Left ventricle myocardium superior (tissue), 1 donor: Measurements from ENCODE around the gene ENDOU. TPM values are rescaled to one million over a fixed set of nuclear protein-coding genes. Genes with fewer than 3 reads are reported as not detected.
"Not testable (repeated sequence)": the region's sequence is repeated elsewhere in the genome, so short reads cannot be mapped to it uniquely, and the experiment has no call there.

ENCODE experiments used
- ATAC-seq: fragments of 200-7000 bp; cut with Tn5 transposase; one replicate; pipeline ENCODE4 v1.9.1; 2020; ENCODE audit warnings: mild to moderate bottlenecking, moderate library complexity
- DNase-seq: peaks from one replicate; pipeline ENCODE4 v3.0.0-alpha.2; 2020
- intact Hi-C: fragments of 100-400 bp; cut with micrococcal nuclease; formaldehyde crosslinking; loops from one replicate; pipeline ENCODE4 v1.11.0; 2022
- total RNA-seq: library from RNA; stranded (reverse); fragmentation: NEBNext Ultra II Directional; extraction: Animal tissue kit (Norgen Biotek cat#: 25700); gene quantifications from one replicate; pipeline ENCODE4 v1.2.1, GENCODE V29; 2021
- donor health status: DM: no; HTN: yes; CAD: no; lungs with severe emphysema.

Gene ENDOU
- total RNA-seq, 1 donor from 2014 or later: 0.30 TPM

- intact Hi-C loops: no loop called here
- DNase-seq (no peak), ATAC-seq (no peak)
These were observed 17.3 kb downstream of the ENDOU start for GRCh38 chr12:47707905-47708543.

GRCh38 chr12:47707355-47707754 lies 17.9 kb downstream of the ENDOU start:
- ATAC-seq: no peak
- DNase-seq: no peak
- intact Hi-C loops: no loop called here

- DNase-seq: peak; percentile 99
- intact Hi-C loops: no loop called here
- ATAC-seq: peak; percentile 98
These were observed 19.5 kb downstream of the ENDOU start, which contains the start of gene RPAP3 for GRCh38 chr12:47705566-47706425. Gene RPAP3, minus strand, starts transcription at chr12:47706030. Its CDS starts 3,190 bp downstream, at chr12:47702840.

- ATAC-seq (no peak), DNase-seq (no peak)
- intact Hi-C loops: no loop called here
These were observed 20.1 kb downstream of the ENDOU start for GRCh38 chr12:47705229-47705565.

GRCh38 chr12:47704719-47705118 lies 20.6 kb downstream of the ENDOU start:
- no peak for ATAC-seq
- no peak for DNase-seq
- intact Hi-C loops: no loop called here

GRCh38 chr12:47700263-47700662 lies 25.0 kb downstream of the ENDOU start:
- ATAC-seq (no peak), DNase-seq (no peak)
- intact Hi-C loops: no loop called here

- no peak for ATAC-seq
- no peak for DNase-seq
- intact Hi-C loops: no loop called here
These were observed 26.7 kb downstream of the ENDOU start for GRCh38 chr12:47698631-47699030.

GRCh38 chr12:47698055-47698454 lies 27.2 kb downstream of the ENDOU start:
- intact Hi-C loops: no loop called here
- DNase-seq (no peak), ATAC-seq (no peak)

GRCh38 chr12:47689215-47689614 lies 36.1 kb downstream of the ENDOU start:
- DNase-seq (no peak), ATAC-seq (no peak)
- intact Hi-C loops: loop anchor here (10.0 kb wide), 1 partner anchor 654 kb away; no protein-coding TSS in a partner anchor

GRCh38 chr12:47687636-47688035 lies 37.7 kb downstream of the ENDOU start:
- no peak for ATAC-seq
- intact Hi-C loops: loop anchor here (10.0 kb wide), 1 partner anchor 653 kb away; no protein-coding TSS in a partner anchor
- no peak for DNase-seq

- no peak for ATAC-seq
These were observed 38.5 kb downstream of the ENDOU start for GRCh38 chr12:47686645-47687240.

GRCh38 chr12:47679785-47680184 lies 45.5 kb downstream of the ENDOU start:
- no peak for DNase-seq
- intact Hi-C loops: loop anchor here (10.0 kb wide), 1 partner anchor 645 kb away; no protein-coding TSS in a partner anchor

More at GRCh38 chr12:47686645-47687240, 38.5 kb downstream of the ENDOU start:
- intact Hi-C loops: loop anchor here (10.0 kb wide), 1 partner anchor 652 kb away; no protein-coding TSS in a partner anchor
- DNase-seq: no peak

GRCh38 chr12:47672068-47672467 lies 53.2 kb downstream of the ENDOU start:
- DNase-seq (no peak), ATAC-seq (peak; percentile 58)
- intact Hi-C loops: no loop called here

More at GRCh38 chr12:47679785-47680184, 45.5 kb downstream of the ENDOU start:
- ATAC-seq: no peak

- intact Hi-C loops, DNase-seq, ATAC-seq: not testable (repeated sequence)
These were observed 57.4 kb downstream of the ENDOU start for GRCh38 chr12:47667935-47668334.

Other genes with a start within 250 kb of the ENDOU start
- 19.9 TPM for gene RPAP3, start 19.5 kb downstream of the ENDOU start, total RNA-seq
- gene RAPGEF3, start 33.4 kb upstream of the ENDOU start, total RNA-seq: 37.6 TPM
- gene SLC48A1, start 47.7 kb upstream of the ENDOU start, total RNA-seq: 23.7 TPM
- gene HDAC7, start 94.4 kb upstream of the ENDOU start, total RNA-seq: 35.4 TPM
- 0.20 TPM for gene VDR, start 179.5 kb upstream of the ENDOU start, total RNA-seq
- 46.8 TPM for gene TMEM106C, start 238.1 kb upstream of the ENDOU start, total RNA-seq